ENCODE measurements around the gene KCNMA1.
"Not testable (repeated sequence)": the region's sequence is repeated elsewhere in the genome, so short reads cannot be mapped to it uniquely, and the experiment has no call there.

Gene KCNMA1

DNA sequence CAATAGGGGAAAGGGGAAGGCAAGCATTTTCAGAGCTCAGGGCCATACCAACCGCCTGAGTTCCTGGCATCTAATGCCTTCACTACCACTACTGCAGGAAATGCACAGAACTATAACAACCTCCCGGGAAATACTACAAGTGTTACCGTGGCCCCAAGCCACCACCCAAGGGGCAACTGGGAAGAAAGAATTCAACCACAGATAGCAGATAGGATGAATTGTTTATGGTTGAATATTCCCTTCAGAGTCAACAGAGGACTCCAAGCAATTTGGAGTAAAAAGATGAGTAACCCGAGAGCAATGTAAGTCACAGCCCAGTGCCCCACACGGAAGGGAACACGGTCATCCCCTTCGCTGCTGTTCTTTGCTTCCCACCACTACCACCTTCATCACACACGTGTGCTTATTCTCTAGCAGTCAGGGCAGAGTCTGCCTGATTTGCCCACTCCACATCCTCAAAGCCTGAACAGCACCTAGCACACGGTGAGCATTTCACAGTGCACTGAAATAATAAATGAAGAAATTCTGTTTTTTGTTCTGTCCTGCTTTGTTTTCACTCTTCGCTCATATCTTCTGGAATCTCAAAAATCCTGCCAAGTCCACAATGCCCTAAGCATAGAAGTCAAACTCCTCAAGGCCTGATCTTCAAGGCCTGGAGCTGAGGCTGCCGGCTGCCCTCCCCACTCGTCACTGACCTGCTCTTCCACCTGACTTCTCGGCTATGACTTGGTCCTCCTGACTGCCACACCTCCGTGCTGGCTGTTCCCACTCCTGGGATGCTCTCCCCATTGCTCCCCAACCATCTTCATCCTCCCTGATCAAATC lies 221.1 kb downstream of the KCNMA1 start:
- Histone ChIP-seq H3K9me3 (ENCODE audit: control insufficient read depth, insufficient read depth, low read length) (no peaks in the 10 kb centered on the region), H3K9ac (ENCODE audit: low read depth, low read length) (no peak overlapping the region), H3K4me1 (ENCODE audit: insufficient read depth, low read length) (no peaks in the 10 kb centered on the region; the same call in 1 of the 2 replicates), H3K36me3 (ENCODE audit: insufficient read depth, low read length) (no peaks in the 10 kb centered on the region)

DNA sequence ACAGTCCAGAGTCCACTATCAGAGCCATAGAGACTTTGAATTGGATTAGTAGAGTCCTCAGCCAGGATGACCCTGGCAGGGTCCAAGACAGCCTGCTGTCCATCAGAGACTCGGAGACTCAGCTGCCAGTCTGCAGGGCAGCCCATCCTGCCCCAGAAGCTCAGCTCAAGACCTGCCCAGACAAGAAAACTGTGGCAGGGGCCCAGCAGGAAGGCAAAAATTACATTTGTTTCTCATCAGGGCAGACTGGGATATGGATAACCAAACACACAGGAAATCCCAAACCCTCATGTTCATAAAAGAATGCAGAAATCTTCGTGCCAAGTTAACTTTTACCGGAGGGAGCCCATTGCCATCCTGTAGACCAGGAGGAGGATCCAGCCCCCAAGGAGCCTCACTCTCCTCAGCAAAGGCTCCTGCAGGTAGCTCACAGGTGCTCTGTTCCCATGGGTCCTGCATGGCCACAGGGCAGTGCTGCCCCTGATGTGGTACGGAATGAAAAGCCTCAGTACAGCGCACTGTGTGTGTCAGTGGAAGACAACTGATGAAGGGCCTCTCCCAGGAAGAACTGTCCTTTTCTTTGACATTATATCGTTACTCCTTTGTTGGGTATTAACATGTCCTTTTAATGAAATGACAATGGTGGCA lies 222.2 kb downstream of the KCNMA1 start:
- Histone ChIP-seq H3K9me3 (ENCODE audit: control insufficient read depth, insufficient read depth, low read length) (no peaks in the 10 kb centered on the region), H3K36me3 (ENCODE audit: insufficient read depth, low read length) (no peaks in the 10 kb centered on the region), H3K4me1 (ENCODE audit: insufficient read depth, low read length) (no peaks in the 10 kb centered on the region; the same call in 1 of the 2 replicates), H3K9ac (ENCODE audit: low read depth, low read length) (no peak overlapping the region)

- Histone ChIP-seq H3K9ac (ENCODE audit: low read depth, low read length) (no peak overlapping the region), H3K36me3 (ENCODE audit: insufficient read depth, low read length) (no peaks in the 10 kb centered on the region), H3K9me3 (ENCODE audit: control insufficient read depth, insufficient read depth, low read length) (no peaks in the 10 kb centered on the region), H3K4me1 (ENCODE audit: insufficient read depth, low read length) (peaks cover 2% of the 10 kb centered on the region; the same call in 1 of the 2 replicates)
Measured at GRCh38 chr10:77413231-77413630, 224.4 kb downstream of the KCNMA1 start.

DNA sequence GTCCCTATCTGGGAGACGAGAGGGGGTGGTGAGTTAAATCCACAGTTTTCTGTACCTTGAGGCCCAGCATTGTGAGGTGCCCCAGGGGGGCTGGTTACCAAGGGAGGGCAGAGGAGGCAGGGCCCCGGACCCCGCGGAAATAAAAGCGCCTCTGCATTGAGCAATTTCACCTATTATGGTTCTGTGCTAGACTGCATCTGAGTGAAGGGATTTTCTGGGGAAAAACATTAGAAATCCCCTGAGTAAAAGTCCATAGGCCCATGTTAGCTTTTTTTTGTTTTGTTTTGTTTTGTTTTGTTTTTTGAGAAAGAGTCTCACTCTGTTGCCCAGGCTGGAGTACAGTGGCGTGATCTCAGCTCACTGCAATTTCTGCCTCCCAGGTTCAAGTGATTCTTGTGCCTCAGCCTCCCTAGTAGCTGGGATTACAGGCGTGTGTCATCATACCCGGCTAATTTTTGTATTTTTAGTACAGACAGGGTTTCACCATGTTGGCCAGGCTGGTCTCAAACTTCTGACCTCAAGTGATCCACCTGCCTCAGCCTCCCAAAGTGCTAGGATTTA lies 225.0 kb downstream of the KCNMA1 start:
- H3K4me1 ChIP-seq (ENCODE audit: insufficient read depth, low read length); H3K9me3 ChIP-seq (ENCODE audit: control insufficient read depth, insufficient read depth, low read length); H3K36me3 ChIP-seq (ENCODE audit: insufficient read depth, low read length); H3K9ac ChIP-seq (ENCODE audit: low read depth, low read length): not testable (repeated sequence)

DNA sequence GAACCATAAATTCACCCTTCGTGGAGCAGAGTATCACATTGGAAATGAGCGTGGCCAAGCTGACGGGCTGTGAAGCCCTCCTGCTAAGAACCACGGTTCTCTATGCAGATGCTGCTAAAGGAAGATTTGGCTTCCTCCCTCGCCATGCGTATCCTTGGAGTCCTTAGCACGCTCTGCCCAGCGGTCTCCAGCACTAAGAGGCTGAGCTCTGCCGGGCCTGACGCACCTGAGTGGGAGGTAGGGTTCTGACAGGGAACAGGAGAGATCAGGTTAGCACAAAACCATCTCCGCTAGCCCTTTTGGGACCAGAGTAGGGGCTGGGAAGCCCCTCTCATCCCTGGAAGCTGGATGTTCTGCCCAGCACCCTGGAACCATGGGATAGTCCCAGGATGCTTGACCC lies 225.8 kb downstream of the KCNMA1 start:
- H3K9ac ChIP-seq (ENCODE audit: low read depth, low read length) = no peak overlapping the region

GRCh38 chr10:77410523-77410922 lies 227.1 kb downstream of the KCNMA1 start:
- peaks cover 14% of the 10 kb centered on the region for H3K4me1 ChIP-seq (ENCODE audit: insufficient read depth, low read length)
- H3K36me3 ChIP-seq (ENCODE audit: insufficient read depth, low read length) = no peaks in the 10 kb centered on the region
- no peak overlapping the region for H3K9ac ChIP-seq (ENCODE audit: low read depth, low read length)
- H3K9me3 ChIP-seq (ENCODE audit: control insufficient read depth, insufficient read depth, low read length) = no peaks in the 10 kb centered on the region

More for the DNA sequence above, 225.8 kb downstream of the KCNMA1 start:
- H3K9me3 ChIP-seq (ENCODE audit: control insufficient read depth, insufficient read depth, low read length) = no peaks in the 10 kb centered on the region
- peaks cover 3% of the 10 kb centered on the region for H3K4me1 ChIP-seq (ENCODE audit: insufficient read depth, low read length)
- H3K36me3 ChIP-seq (ENCODE audit: insufficient read depth, low read length) = no peaks in the 10 kb centered on the region

GRCh38 chr10:77409697-77410471 lies 227.7 kb downstream of the KCNMA1 start:
- H3K9me3 ChIP-seq (ENCODE audit: control insufficient read depth, insufficient read depth, low read length) = no peaks in the 10 kb centered on the region
- H3K9ac ChIP-seq (ENCODE audit: low read depth, low read length) = no peak overlapping the region
- H3K4me1 ChIP-seq (ENCODE audit: insufficient read depth, low read length) = peaks cover 20% of the 10 kb centered on the region

DNA sequence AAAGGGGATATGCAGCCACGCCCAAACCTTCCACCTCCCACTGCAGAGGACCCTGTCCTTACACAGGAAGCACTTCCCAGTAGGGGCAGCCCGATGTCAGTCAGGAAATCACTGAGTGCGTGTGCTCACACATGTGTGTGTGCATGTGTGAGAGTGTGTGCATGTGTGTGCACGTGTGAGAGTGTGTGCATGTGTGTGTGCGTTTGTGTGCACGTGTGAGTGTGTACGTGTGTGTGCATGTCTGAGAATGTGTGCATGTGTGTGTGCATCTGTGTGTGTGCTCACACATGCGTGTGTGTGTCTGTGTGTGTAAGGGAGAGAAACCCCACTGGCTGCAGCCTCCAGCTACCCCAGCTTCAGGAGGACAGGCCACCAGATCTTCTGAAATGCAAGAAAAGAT lies 229.3 kb downstream of the KCNMA1 start:
- Histone ChIP-seq H3K9ac (ENCODE audit: low read depth, low read length) (no peak overlapping the region), H3K4me1 (ENCODE audit: insufficient read depth, low read length) (peaks cover 24% of the 10 kb centered on the region), H3K9me3 (ENCODE audit: control insufficient read depth, insufficient read depth, low read length) (no peaks in the 10 kb centered on the region), H3K36me3 (ENCODE audit: insufficient read depth, low read length) (no peaks in the 10 kb centered on the region)

More at GRCh38 chr10:77409697-77410471, 227.7 kb downstream of the KCNMA1 start:
- H3K36me3 ChIP-seq (ENCODE audit: insufficient read depth, low read length) = no peaks in the 10 kb centered on the region

- Histone ChIP-seq H3K4me1 (ENCODE audit: insufficient read depth, low read length) (peaks cover 24% of the 10 kb centered on the region), H3K36me3 (ENCODE audit: insufficient read depth, low read length) (no peaks in the 10 kb centered on the region), H3K9me3 (ENCODE audit: control insufficient read depth, insufficient read depth, low read length) (no peaks in the 10 kb centered on the region), H3K9ac (ENCODE audit: low read depth, low read length) (no peak overlapping the region)
Measured at GRCh38 chr10:77406764-77407430, 230.7 kb downstream of the KCNMA1 start.

GRCh38 chr10:77405771-77406241 lies 231.8 kb downstream of the KCNMA1 start:
- Histone ChIP-seq H3K9ac (ENCODE audit: low read depth, low read length) (no peak overlapping the region), H3K9me3 (ENCODE audit: control insufficient read depth, insufficient read depth, low read length) (no peaks in the 10 kb centered on the region), H3K36me3 (ENCODE audit: insufficient read depth, low read length) (no peaks in the 10 kb centered on the region), H3K4me1 (ENCODE audit: insufficient read depth, low read length) (peaks cover 24% of the 10 kb centered on the region)

- Histone ChIP-seq H3K9ac (ENCODE audit: low read depth, low read length) (no peak overlapping the region), H3K9me3 (ENCODE audit: control insufficient read depth, insufficient read depth, low read length) (no peaks in the 10 kb centered on the region), H3K4me1 (ENCODE audit: insufficient read depth, low read length) (peaks cover 24% of the 10 kb centered on the region), H3K36me3 (ENCODE audit: insufficient read depth, low read length) (no peaks in the 10 kb centered on the region)
Measured at GRCh38 chr10:77404810-77405209, 232.8 kb downstream of the KCNMA1 start.

DNA sequence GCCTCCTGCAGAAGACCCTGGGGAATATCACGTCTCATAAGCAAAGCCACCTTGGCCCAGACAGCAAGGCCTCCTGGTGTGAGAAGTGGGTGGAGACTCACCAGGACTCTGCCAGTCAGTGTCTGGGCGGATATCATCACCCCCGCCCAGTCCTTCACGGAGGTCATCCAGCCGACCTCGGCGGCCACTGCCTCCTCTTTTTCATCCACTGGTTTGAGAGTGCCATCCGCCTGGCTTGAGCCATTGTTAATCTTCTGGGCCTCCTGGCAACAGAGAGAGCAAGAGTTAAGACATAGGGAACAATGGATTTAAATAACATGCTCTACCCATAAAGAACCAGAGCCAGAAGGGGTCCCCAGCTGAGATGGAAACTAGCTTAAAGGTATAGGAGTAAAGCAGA lies 233.8 kb downstream of the KCNMA1 start:
- peaks cover 24% of the 10 kb centered on the region for H3K4me1 ChIP-seq (ENCODE audit: insufficient read depth, low read length)
- no peaks in the 10 kb centered on the region for H3K9me3 ChIP-seq (ENCODE audit: control insufficient read depth, insufficient read depth, low read length)
- H3K9ac ChIP-seq (ENCODE audit: low read depth, low read length) = no peak overlapping the region
- no peaks in the 10 kb centered on the region for H3K36me3 ChIP-seq (ENCODE audit: insufficient read depth, low read length)

DNA sequence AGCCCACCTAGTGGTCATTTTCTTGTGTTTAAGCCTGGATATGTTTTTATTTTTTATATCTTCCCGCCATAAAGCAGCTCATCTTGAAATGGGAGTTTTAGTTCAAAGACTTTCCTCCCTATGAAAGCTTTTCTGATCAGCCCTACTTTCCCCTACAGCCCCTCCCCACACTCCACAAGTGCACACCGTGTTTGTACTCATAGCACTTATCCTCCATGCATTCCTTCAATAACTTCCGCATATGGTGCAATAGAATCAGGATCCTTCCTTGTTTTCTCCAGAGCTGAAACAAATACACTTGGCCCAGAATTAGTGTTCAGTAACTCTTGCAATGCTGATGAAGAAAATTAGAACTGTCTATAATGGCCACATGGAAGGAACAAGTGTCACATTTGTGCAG lies 235.9 kb downstream of the KCNMA1 start:
- Histone ChIP-seq H3K36me3 (ENCODE audit: insufficient read depth, low read length) (no peaks in the 10 kb centered on the region), H3K4me1 (ENCODE audit: insufficient read depth, low read length) (peaks cover 20% of the 10 kb centered on the region), H3K9ac (ENCODE audit: low read depth, low read length) (no peak overlapping the region), H3K9me3 (ENCODE audit: control insufficient read depth, insufficient read depth, low read length) (no peaks in the 10 kb centered on the region)

GRCh38 chr10:77400033-77400432 lies 237.6 kb downstream of the KCNMA1 start:
- Histone ChIP-seq H3K36me3 (ENCODE audit: insufficient read depth, low read length) (no peaks in the 10 kb centered on the region), H3K9me3 (ENCODE audit: control insufficient read depth, insufficient read depth, low read length) (no peaks in the 10 kb centered on the region), H3K9ac (ENCODE audit: low read depth, low read length) (no peak overlapping the region), H3K4me1 (ENCODE audit: insufficient read depth, low read length) (0 out of 2 replicates have a peak, but pooled peaks cover 6% of the 10 kb centered on the region)
